ENCODE data around the gene SPTA1.

SPTA1 gene

GRCh38 chr1:158731707-158732106, 45.2 kb upstream of the SPTA1 start:
- H3K27ac ChIP-seq (ENCODE audit: low read depth, low read length, poor library complexity, severe bottlenecking): no peak overlapping the region
- no peak overlapping the region for H3K4me3 ChIP-seq (ENCODE audit: low read depth, low read length, poor library complexity, severe bottlenecking)
- no peaks in the 10 kb centered on the region for H3K36me3 ChIP-seq (ENCODE audit: insufficient read depth, low read length)
- H3K9me2 ChIP-seq (ENCODE audit: low read depth, low read length): no peaks in the 10 kb centered on the region
- no peaks in the 10 kb centered on the region for H4K20me1 ChIP-seq (ENCODE audit: insufficient read depth, low read length)
- no peak overlapping the region for H3K4me2 ChIP-seq (ENCODE audit: low read length)
- H2AFZ ChIP-seq (ENCODE audit: low read length): no peak overlapping the region
- no peak overlapping the region for H3K9ac ChIP-seq (ENCODE audit: low read length)
- H3K9me3 ChIP-seq (ENCODE audit: low read length): no peaks in the 10 kb centered on the region
- H3F3A ChIP-seq (ENCODE audit: insufficient read depth, low read length): no peaks in the 10 kb centered on the region
- H3K4me1 ChIP-seq (ENCODE audit: insufficient read depth, low read length, severe bottlenecking): no peaks in the 10 kb centered on the region
- no peaks in the 10 kb centered on the region for H3K27me3 ChIP-seq (ENCODE audit: insufficient read depth, low read length)
- no peak for TF ChIP-seq CTCF (IDR thresholded peaks at IDR 0.05; ENCODE audit: low read length)
- no peak for TF ChIP-seq EZH2 (IDR thresholded peaks at IDR 0.05; ENCODE audit: borderline replicate concordance, low read length)
- H3K79me2 ChIP-seq (ENCODE audit: insufficient read depth, low read length): no peaks in the 10 kb centered on the region

- no peaks in the 10 kb centered on the region for H3K9me3 ChIP-seq (ENCODE audit: low read length)
- H3K4me3 ChIP-seq (ENCODE audit: low read depth, low read length, poor library complexity, severe bottlenecking): no peak overlapping the region
- H3K36me3 ChIP-seq (ENCODE audit: insufficient read depth, low read length): no peaks in the 10 kb centered on the region
- no peak overlapping the region for H2AFZ ChIP-seq (ENCODE audit: low read length)
- H3K27me3 ChIP-seq (ENCODE audit: insufficient read depth, low read length): no peaks in the 10 kb centered on the region
- no peaks in the 10 kb centered on the region for H3K4me1 ChIP-seq (ENCODE audit: insufficient read depth, low read length, severe bottlenecking)
- H4K20me1 ChIP-seq (ENCODE audit: insufficient read depth, low read length): no peaks in the 10 kb centered on the region
- no peak overlapping the region for H3K27ac ChIP-seq (ENCODE audit: low read depth, low read length, poor library complexity, severe bottlenecking)
- H3K79me2 ChIP-seq (ENCODE audit: insufficient read depth, low read length): no peaks in the 10 kb centered on the region
- H3K4me2 ChIP-seq (ENCODE audit: low read length): no peak overlapping the region
- H3K9ac ChIP-seq (ENCODE audit: low read length): no peak overlapping the region
- no peaks in the 10 kb centered on the region for H3F3A ChIP-seq (ENCODE audit: insufficient read depth, low read length)
- no peaks in the 10 kb centered on the region for H3K9me2 ChIP-seq (ENCODE audit: low read depth, low read length)
- TF ChIP-seq EZH2 (IDR thresholded peaks at IDR 0.05; ENCODE audit: borderline replicate concordance, low read length): no peak
These were observed 43.9 kb upstream of the SPTA1 start for GRCh38 chr1:158730453-158730852.

GRCh38 chr1:158728510-158729225, 42.2 kb upstream of the SPTA1 start:
- Histone ChIP-seq H3K36me3 (ENCODE audit: insufficient read depth, low read length) (no peaks in the 10 kb centered on the region), H3F3A (ENCODE audit: insufficient read depth, low read length) (no peaks in the 10 kb centered on the region), H3K4me1 (ENCODE audit: insufficient read depth, low read length, severe bottlenecking) (no peaks in the 10 kb centered on the region), H3K4me3 (ENCODE audit: low read depth, low read length, poor library complexity, severe bottlenecking) (no peak overlapping the region), H4K20me1 (ENCODE audit: insufficient read depth, low read length) (no peaks in the 10 kb centered on the region), H3K27ac (ENCODE audit: low read depth, low read length, poor library complexity, severe bottlenecking) (no peak overlapping the region), H3K4me2 (ENCODE audit: low read length) (no peak overlapping the region), H3K9me2 (ENCODE audit: low read depth, low read length) (no peaks in the 10 kb centered on the region), H2AFZ (ENCODE audit: low read length) (no peak overlapping the region), H3K9ac (ENCODE audit: low read length) (no peak overlapping the region), H3K9me3 (ENCODE audit: low read length) (no peaks in the 10 kb centered on the region), H3K79me2 (ENCODE audit: insufficient read depth, low read length) (no peaks in the 10 kb centered on the region), H3K27me3 (ENCODE audit: insufficient read depth, low read length) (no peaks in the 10 kb centered on the region)
- TF ChIP-seq CTCF (IDR thresholded peaks at IDR 0.05; ENCODE audit: low read length): no peak
- no peak for TF ChIP-seq EZH2 (IDR thresholded peaks at IDR 0.05; ENCODE audit: borderline replicate concordance, low read length)

GRCh38 chr1:158724442-158724841, 37.9 kb upstream of the SPTA1 start:
- H3F3A ChIP-seq (ENCODE audit: insufficient read depth, low read length): no peaks in the 10 kb centered on the region
- H4K20me1 ChIP-seq (ENCODE audit: insufficient read depth, low read length): no peaks in the 10 kb centered on the region
- no peak for TF ChIP-seq CTCF (IDR thresholded peaks at IDR 0.05; ENCODE audit: low read length)
- no peak for TF ChIP-seq EZH2 (IDR thresholded peaks at IDR 0.05; ENCODE audit: borderline replicate concordance, low read length)
- H3K36me3 ChIP-seq (ENCODE audit: insufficient read depth, low read length): no peaks in the 10 kb centered on the region
- no peaks in the 10 kb centered on the region for H3K27me3 ChIP-seq (ENCODE audit: insufficient read depth, low read length)
- no peak overlapping the region for H2AFZ ChIP-seq (ENCODE audit: low read length)
- no peak overlapping the region for H3K9ac ChIP-seq (ENCODE audit: low read length)
- no peak overlapping the region for H3K4me2 ChIP-seq (ENCODE audit: low read length)
- no peaks in the 10 kb centered on the region for H3K9me2 ChIP-seq (ENCODE audit: low read depth, low read length)
- no peaks in the 10 kb centered on the region for H3K79me2 ChIP-seq (ENCODE audit: insufficient read depth, low read length)
- H3K9me3 ChIP-seq (ENCODE audit: low read length): no peaks in the 10 kb centered on the region
- H3K4me1 ChIP-seq (ENCODE audit: insufficient read depth, low read length, severe bottlenecking): no peaks in the 10 kb centered on the region
- H3K4me3 ChIP-seq (ENCODE audit: low read depth, low read length, poor library complexity, severe bottlenecking): no peak overlapping the region
- H3K27ac ChIP-seq (ENCODE audit: low read depth, low read length, poor library complexity, severe bottlenecking): no peak overlapping the region
